Rectal smooth muscle tissue (tissue), 1 donor: ENCODE data around the gene B3GALNT2.

Experiments
- H3K27ac ChIP-seq: one replicate; pipeline ENCODE4 v1.7.0; 2013; ENCODE audit warnings: low read depth, low read length, inconsistent platforms
- H3K27me3 ChIP-seq: one replicate; pipeline ENCODE4 v1.7.0; 2013; ENCODE audit warnings: low read length; ENCODE audit not compliant: control insufficient read depth, insufficient read depth
- H3K36me3 ChIP-seq: one replicate; pipeline ENCODE4 v1.7.0; 2013; ENCODE audit warnings: low read length; ENCODE audit not compliant: control insufficient read depth, insufficient read depth
- H3K4me1 ChIP-seq: one replicate; pipeline ENCODE4 v1.7.0; 2013; ENCODE audit warnings: low read length; ENCODE audit not compliant: control insufficient read depth, insufficient read depth
- H3K4me3 ChIP-seq: one replicate; pipeline ENCODE4 v1.7.0; 2013; ENCODE audit warnings: low read length
- H3K9ac ChIP-seq: one replicate; pipeline ENCODE4 v1.7.0; 2013; ENCODE audit warnings: low read length

Gene B3GALNT2

DNA sequence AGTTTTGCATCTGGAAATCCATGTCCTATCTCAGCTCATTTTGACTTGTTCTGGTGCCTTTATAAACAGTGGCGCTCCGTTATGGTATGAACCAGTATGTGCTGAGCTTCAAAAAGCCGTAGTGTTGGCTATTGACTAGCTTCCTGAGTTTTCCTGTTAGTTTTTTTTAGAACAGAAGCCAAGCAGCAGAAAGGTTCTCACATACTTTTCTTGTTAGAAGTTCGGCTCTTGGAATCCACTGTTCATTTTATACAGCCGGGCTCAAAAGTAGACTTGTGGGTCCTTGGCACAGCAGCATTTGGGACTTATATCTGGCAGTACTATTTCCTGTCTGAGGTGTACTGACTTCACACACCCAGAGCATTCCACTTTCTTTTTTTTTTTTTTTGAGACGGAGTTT, 73.3 kb downstream of the B3GALNT2 start:
- no peak overlapping the region for H3K27ac ChIP-seq
- H3K4me1 ChIP-seq = no peaks in the 10 kb centered on the region
- no peak overlapping the region for H3K9ac ChIP-seq
- no peaks in the 10 kb centered on the region for H3K27me3 ChIP-seq
- H3K4me3 ChIP-seq = no peak overlapping the region
- no peaks in the 10 kb centered on the region for H3K36me3 ChIP-seq

GRCh38 chr1:235429143-235429542, 75.1 kb downstream of the B3GALNT2 start:
- H3K27ac ChIP-seq = no peak overlapping the region
- H3K27me3 ChIP-seq = no peaks in the 10 kb centered on the region
- H3K36me3 ChIP-seq = no peaks in the 10 kb centered on the region
- no peak overlapping the region for H3K9ac ChIP-seq
- H3K4me1 ChIP-seq = no peaks in the 10 kb centered on the region
- no peak overlapping the region for H3K4me3 ChIP-seq

DNA sequence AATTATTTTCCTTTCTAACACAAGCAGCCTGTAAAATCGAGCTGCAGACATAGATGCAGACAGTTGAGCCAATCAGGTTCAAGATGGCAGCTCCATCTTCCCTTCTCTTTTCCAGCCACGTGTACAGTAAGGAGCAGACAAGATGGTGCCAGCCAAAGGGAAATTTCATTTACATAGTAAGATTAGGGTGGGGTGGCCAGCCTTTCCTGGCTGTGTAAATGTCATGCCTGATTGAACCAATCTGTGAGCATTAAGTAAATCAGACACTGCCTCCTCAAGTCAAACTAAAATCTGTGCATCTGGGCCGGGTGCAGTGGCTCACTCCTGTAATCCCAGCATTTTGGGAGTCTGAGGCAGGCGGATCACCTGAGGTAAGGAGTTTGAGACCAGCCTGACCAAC, 76.8 kb downstream of the B3GALNT2 start:
- Histone ChIP-seq H3K27ac (no peak overlapping the region), H3K36me3 (no peaks in the 10 kb centered on the region), H3K27me3 (no peaks in the 10 kb centered on the region), H3K4me3 (no peak overlapping the region), H3K9ac (no peak overlapping the region), H3K4me1 (no peaks in the 10 kb centered on the region)

GRCh38 chr1:235426680-235427079, 77.6 kb downstream of the B3GALNT2 start:
- Histone ChIP-seq H3K36me3 (no peaks in the 10 kb centered on the region), H3K4me3 (no peak overlapping the region), H3K27me3 (no peaks in the 10 kb centered on the region), H3K27ac (no peak overlapping the region), H3K4me1 (no peaks in the 10 kb centered on the region), H3K9ac (no peak overlapping the region)

GRCh38 chr1:235426143-235426542, 78.1 kb downstream of the B3GALNT2 start:
- no peaks in the 10 kb centered on the region for H3K27me3 ChIP-seq
- H3K4me1 ChIP-seq = no peaks in the 10 kb centered on the region
- no peak overlapping the region for H3K4me3 ChIP-seq
- H3K27ac ChIP-seq = no peak overlapping the region
- no peak overlapping the region for H3K9ac ChIP-seq
- H3K36me3 ChIP-seq = no peaks in the 10 kb centered on the region

GRCh38 chr1:235425357-235425756, 78.9 kb downstream of the B3GALNT2 start:
- Histone ChIP-seq H3K27me3 (no peaks in the 10 kb centered on the region), H3K9ac (no peak overlapping the region)

DNA sequence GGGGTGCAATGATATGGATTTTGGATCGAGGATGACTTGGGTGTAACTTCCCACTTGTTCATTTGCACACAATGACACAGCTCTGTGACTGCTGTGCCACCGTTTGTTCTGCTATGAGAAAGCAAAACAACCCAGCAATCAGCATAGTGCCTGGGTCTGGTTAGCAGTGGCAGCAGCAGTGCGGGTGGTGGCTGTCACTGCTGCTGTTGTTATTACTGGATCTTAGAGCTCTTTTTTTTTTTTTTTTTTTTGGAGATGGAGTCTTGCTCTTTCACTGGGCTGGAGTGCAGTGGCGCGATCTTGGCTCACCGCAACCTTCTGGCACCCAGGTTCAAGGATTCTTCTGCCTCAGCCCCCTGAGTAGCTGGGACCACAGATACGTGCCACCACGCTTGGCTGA, 80.2 kb downstream of the B3GALNT2 start:
- Histone ChIP-seq H3K9ac (no peak overlapping the region), H3K27ac (no peak overlapping the region), H3K4me3 (no peak overlapping the region)

More at GRCh38 chr1:235425357-235425756, 78.9 kb downstream of the B3GALNT2 start:
- Histone ChIP-seq H3K4me1 (no peaks in the 10 kb centered on the region), H3K27ac (no peak overlapping the region), H3K4me3 (no peak overlapping the region), H3K36me3 (no peaks in the 10 kb centered on the region)

DNA sequence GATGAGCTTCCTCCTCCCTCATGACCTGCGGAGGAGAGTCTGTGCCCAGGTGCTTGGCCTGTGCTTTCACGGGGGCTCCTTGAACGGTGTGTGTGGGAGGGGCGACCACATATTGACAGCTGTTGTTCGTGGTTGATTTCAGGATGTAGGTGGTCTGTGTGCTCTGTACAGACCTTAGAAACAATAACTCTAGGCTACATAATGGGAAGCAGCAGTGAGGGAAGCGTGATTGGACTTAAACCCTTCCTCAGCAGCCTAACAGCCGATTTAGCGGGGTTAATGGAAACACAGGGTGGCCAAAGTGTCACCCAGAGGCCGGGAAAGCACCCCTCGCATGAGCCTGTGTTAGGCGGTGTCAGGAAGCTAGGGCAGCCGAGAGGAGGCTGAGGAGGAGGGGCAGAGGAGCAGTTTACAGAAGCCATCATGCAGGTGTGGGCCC, 81.0 kb downstream of the B3GALNT2 start:
- Histone ChIP-seq H3K27ac (no peak overlapping the region), H3K4me3 (no peak overlapping the region), H3K36me3 (peaks cover 2% of the 10 kb centered on the region), H3K27me3 (no peaks in the 10 kb centered on the region), H3K9ac (no peak overlapping the region), H3K4me1 (no peaks in the 10 kb centered on the region)

More for the DNA sequence above, 80.2 kb downstream of the B3GALNT2 start:
- Histone ChIP-seq H3K27me3 (no peaks in the 10 kb centered on the region), H3K36me3 (no peaks in the 10 kb centered on the region), H3K4me1 (no peaks in the 10 kb centered on the region)

GRCh38 chr1:235421751-235422150, 82.5 kb downstream of the B3GALNT2 start:
- H3K9ac ChIP-seq = no peak overlapping the region
- no peaks in the 10 kb centered on the region for H3K27me3 ChIP-seq
- no peak overlapping the region for H3K4me3 ChIP-seq
- H3K27ac ChIP-seq = no peak overlapping the region
- no peaks in the 10 kb centered on the region for H3K4me1 ChIP-seq
- H3K36me3 ChIP-seq = peaks cover 4% of the 10 kb centered on the region

GRCh38 chr1:235417086-235417697, 87.1 kb downstream of the B3GALNT2 start:
- Histone ChIP-seq H3K36me3 (peaks cover 7% of the 10 kb centered on the region), H3K27me3 (no peaks in the 10 kb centered on the region), H3K4me3 (no peak overlapping the region), H3K27ac (no peak overlapping the region), H3K4me1 (no peaks in the 10 kb centered on the region), H3K9ac (no peak overlapping the region)

DNA sequence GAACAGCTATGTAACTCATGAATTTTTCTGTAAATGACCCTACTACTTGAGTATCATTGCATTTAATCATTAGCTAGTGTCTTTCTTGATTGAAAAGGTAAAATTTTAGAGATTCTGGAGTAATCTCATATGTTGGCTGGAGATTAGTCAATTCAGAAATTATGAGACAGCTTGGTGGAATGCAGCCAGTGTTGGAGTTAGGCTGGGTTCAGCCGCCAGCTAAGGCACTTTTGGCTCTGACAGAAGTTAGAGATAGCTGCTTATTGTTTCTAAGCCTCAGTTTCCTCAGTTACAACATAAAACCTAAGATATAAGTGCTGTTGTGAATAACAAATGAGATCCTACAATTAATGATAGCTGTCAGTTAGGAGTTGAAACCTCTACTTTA, 87.6 kb downstream of the B3GALNT2 start:
- Histone ChIP-seq H3K27ac (no peak overlapping the region), H3K36me3 (peaks cover 7% of the 10 kb centered on the region), H3K9ac (no peak overlapping the region), H3K4me1 (no peaks in the 10 kb centered on the region), H3K27me3 (no peaks in the 10 kb centered on the region), H3K4me3 (no peak overlapping the region)

DNA sequence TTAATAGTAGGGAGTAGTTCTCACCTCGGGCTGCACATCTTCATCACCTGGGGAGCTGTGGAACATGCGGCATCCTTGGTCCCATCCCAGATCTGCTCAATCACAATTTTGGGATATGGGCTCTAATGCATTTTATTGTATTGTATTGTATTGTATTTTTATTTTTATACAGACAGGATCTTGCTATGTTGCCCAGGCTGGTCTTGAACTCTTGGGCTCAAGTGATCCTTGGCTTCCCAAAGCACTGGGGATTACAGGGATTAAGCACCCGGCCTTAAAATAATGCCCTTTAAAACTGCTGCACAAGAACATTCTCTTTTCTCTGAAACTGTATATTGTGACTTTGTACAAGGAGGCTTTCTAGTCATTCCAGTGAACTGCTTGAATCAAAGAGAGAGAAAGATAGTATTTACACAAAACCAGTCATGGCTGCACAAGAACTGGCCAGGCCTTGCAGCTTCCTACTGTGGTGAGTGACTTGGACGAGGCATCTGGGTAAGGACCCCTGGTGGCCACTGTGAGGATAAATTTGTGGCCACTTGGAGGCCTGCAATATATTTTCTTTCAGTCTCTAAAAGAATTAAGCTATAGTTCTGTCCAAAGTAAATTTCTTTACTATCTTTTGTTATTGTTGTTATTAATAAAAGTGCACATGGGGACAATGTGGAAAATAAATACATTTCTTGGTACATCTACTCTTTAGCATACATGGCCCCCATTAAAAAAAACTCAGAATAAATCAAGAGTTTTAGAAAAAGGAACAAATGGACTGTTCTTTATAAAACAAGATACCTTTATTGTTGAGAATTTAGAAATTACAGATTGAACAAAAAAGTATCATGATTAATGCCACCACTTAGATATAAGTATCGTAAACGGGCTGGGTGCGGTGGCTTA, 89.0 kb downstream of the B3GALNT2 start:
- H3K4me3 ChIP-seq = no peak overlapping the region
- H3K4me1 ChIP-seq = no peaks in the 10 kb centered on the region
- no peaks in the 10 kb centered on the region for H3K27me3 ChIP-seq
- H3K36me3 ChIP-seq = peaks cover 7% of the 10 kb centered on the region
- H3K27ac ChIP-seq = no peak overlapping the region
- H3K9ac ChIP-seq = no peak overlapping the region
